Smooth muscle cell (in vitro differentiated cells): ENCODE data around the gene AAGAB. TPM values are rescaled to one million over a fixed set of nuclear protein-coding genes. Genes with fewer than 3 reads are reported as not detected.

Source experiments
- DNase-seq: peaks from one replicate; lab custom pipeline; 2025; ENCODE audit not compliant: unreplicated experiment; lab: John Stamatoyannopoulos, UW
- H2AFZ ChIP-seq: fragments of 200-600 bp; sonication (generic); 2 replicates; pipeline ENCODE4 v1.6.0; 2016; ENCODE audit warnings: antibody characterized with exemption, low read depth, mild to moderate bottlenecking
- H3F3A ChIP-seq: fragments of 200-600 bp; sonication (generic); 2 replicates; pipeline ENCODE4 v1.6.0; 2017; ENCODE audit warnings: antibody characterized with exemption, low read depth
- H3K27ac ChIP-seq: fragments of 200-600 bp; sonication (generic); 2 replicates; pipeline ENCODE4 v1.5.1; 2016; ENCODE audit warnings: low read depth, mild to moderate bottlenecking
- H3K27me3 ChIP-seq: fragments of 200-600 bp; sonication (generic); 2 replicates; pipeline ENCODE4 v1.6.1; 2016; ENCODE audit warnings: low read depth, mild to moderate bottlenecking
- H3K36me3 ChIP-seq: fragments of 200-600 bp; sonication (generic); 2 replicates; pipeline ENCODE4 v1.5.1; 2016; ENCODE audit warnings: low read depth
- H3K4me1 ChIP-seq: fragments of 200-600 bp; sonication (generic); 2 replicates; pipeline ENCODE4 v1.5.1; 2016; ENCODE audit warnings: low read depth
- H3K4me2 ChIP-seq: fragments of 200-600 bp; sonication (generic); 2 replicates; pipeline ENCODE4 v1.6.0; 2016; ENCODE audit warnings: mild to moderate bottlenecking
- H3K4me3 ChIP-seq: fragments of 200-600 bp; sonication (generic); 2 replicates; pipeline ENCODE4 v1.5.1; 2016; ENCODE audit warnings: mild to moderate bottlenecking
- H3K79me2 ChIP-seq: fragments of 200-600 bp; sonication (generic); 2 replicates; pipeline ENCODE4 v1.6.0; 2016; ENCODE audit warnings: low read depth, mild to moderate bottlenecking
- H3K9ac ChIP-seq: fragments of 200-600 bp; sonication (generic); 2 replicates; pipeline ENCODE4 v1.6.0; 2016; ENCODE audit warnings: low read depth
- H3K9me3 ChIP-seq: fragments of 200-600 bp; sonication (generic); replicated peaks from 2 replicates; pipeline ENCODE4 v1.5.1; 2016; ENCODE audit warnings: low read depth
- H4K20me1 ChIP-seq: fragments of 200-600 bp; sonication (generic); 2 replicates; pipeline ENCODE4 v1.6.0; 2016; ENCODE audit warnings: low read depth
- WGBS: methylation state at CpG from one replicate; pipeline ENCODE4 v1.1.7; 2016; ENCODE audit warnings: low lambda C conversion rate; 5-methylcytosine and 5-hydroxymethylcytosine counted together
- polyA plus RNA-seq: library from polyadenylated mRNA; unstranded; fragments of >200 nt; fragmentation: Nextera tagmentation; extraction: Ambion mirVana; gene quantifications from 2 replicates; pipeline ENCODE4 v1.2.1, GENCODE V29; 2016
- total RNA-seq: library from RNA; depleted of rRNA; stranded (reverse); fragments of >200 nt; gene quantifications from 2 replicates; pipeline ENCODE4 v1.2.3, GENCODE V29; 2014
- TF ChIP-seq, protein P1 (sequence below): fragments of 200-600 bp; sonication (generic); IDR thresholded peaks from 2 replicates; pipeline ENCODE4 v1.5.1; 2017; ENCODE audit warnings: borderline replicate concordance, mild to moderate bottlenecking, antibody characterized with exemption; ENCODE audit not compliant: insufficient read depth, poor library complexity, severe bottlenecking

Gene AAGAB
- total and polyA plus RNA-seq, 2 experiments from 2014 or later = 38.2 to 39.6 TPM

GRCh38 chr15:67267951-67268941, 13.8 kb upstream of the AAGAB start:
- H3K79me2 ChIP-seq = no peaks in the 10 kb centered on the region
- H2AFZ ChIP-seq = no peak overlapping the region
- no peak for DNase-seq
- TF ChIP-seq, protein P1, sequence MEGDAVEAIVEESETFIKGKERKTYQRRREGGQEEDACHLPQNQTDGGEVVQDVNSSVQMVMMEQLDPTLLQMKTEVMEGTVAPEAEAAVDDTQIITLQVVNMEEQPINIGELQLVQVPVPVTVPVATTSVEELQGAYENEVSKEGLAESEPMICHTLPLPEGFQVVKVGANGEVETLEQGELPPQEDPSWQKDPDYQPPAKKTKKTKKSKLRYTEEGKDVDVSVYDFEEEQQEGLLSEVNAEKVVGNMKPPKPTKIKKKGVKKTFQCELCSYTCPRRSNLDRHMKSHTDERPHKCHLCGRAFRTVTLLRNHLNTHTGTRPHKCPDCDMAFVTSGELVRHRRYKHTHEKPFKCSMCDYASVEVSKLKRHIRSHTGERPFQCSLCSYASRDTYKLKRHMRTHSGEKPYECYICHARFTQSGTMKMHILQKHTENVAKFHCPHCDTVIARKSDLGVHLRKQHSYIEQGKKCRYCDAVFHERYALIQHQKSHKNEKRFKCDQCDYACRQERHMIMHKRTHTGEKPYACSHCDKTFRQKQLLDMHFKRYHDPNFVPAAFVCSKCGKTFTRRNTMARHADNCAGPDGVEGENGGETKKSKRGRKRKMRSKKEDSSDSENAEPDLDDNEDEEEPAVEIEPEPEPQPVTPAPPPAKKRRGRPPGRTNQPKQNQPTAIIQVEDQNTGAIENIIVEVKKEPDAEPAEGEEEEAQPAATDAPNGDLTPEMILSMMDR = no peak
- H3F3A ChIP-seq = no peaks in the 10 kb centered on the region
- H3K27me3 ChIP-seq = no peaks in the 10 kb centered on the region
- H3K27ac ChIP-seq = no peak overlapping the region
- no peaks in the 10 kb centered on the region for H4K20me1 ChIP-seq
- WGBS = 64% methylated on average over 9 of the region's 9 CpGs
- H3K4me3 ChIP-seq = no peak overlapping the region
- H3K36me3 ChIP-seq = no peaks in the 10 kb centered on the region
- no peak overlapping the region for H3K9ac ChIP-seq
- H3K4me1 ChIP-seq = no peaks in the 10 kb centered on the region
- no peaks in the 10 kb centered on the region for H3K9me3 ChIP-seq
- no peak overlapping the region for H3K4me2 ChIP-seq

DNA sequence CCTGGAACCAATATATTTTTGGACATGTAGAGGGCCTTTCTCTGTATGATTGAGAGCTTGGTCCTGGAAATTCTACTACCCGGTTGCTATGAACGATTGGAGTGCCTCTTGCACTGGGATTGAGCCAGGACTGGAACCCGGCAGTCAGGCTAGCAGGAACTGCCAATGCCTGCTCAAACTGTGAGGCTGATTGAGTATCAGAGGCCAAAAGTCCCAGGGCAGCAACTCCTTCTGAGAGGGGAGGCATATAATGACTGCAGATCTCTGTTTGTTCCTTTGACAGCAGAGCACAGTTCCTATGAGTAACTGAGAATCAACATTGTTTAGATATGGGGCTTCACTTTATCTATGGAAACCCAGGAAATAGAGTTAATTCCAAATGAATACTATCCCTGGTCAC, 13.0 kb upstream of the AAGAB start:
- no peak for DNase-seq
- TF ChIP-seq, protein P1 = no peak
- Histone ChIP-seq H3K27me3 (no peaks in the 10 kb centered on the region), H3K4me1 (no peaks in the 10 kb centered on the region), H3K4me2 (no peak overlapping the region), H2AFZ (no peak overlapping the region), H3F3A (no peaks in the 10 kb centered on the region), H3K9ac (no peak overlapping the region), H3K9me3 (no peaks in the 10 kb centered on the region), H3K36me3 (no peaks in the 10 kb centered on the region), H3K4me3 (no peak overlapping the region), H3K27ac (no peak overlapping the region), H4K20me1 (no peaks in the 10 kb centered on the region), H3K79me2 (no peaks in the 10 kb centered on the region)
- 73% methylated on average over 3 of the region's 3 CpGs for WGBS

GRCh38 chr15:67266870-67267269, 12.4 kb upstream of the AAGAB start:
- H3K9ac ChIP-seq = no peak overlapping the region
- H3K4me2 ChIP-seq = no peak overlapping the region
- no peaks in the 10 kb centered on the region for H3K27me3 ChIP-seq
- H3F3A ChIP-seq = no peaks in the 10 kb centered on the region
- no peaks in the 10 kb centered on the region for H4K20me1 ChIP-seq
- H2AFZ ChIP-seq = no peak overlapping the region
- TF ChIP-seq, protein P1 = no peak
- WGBS = 88% methylated on average over 6 of the region's 6 CpGs
- no peak overlapping the region for H3K4me3 ChIP-seq
- no peaks in the 10 kb centered on the region for H3K4me1 ChIP-seq
- H3K9me3 ChIP-seq = no peaks in the 10 kb centered on the region
- H3K79me2 ChIP-seq = no peaks in the 10 kb centered on the region
- no peaks in the 10 kb centered on the region for H3K36me3 ChIP-seq
- H3K27ac ChIP-seq = no peak overlapping the region
- DNase-seq = no peak
